Activated CD4-positive, CD25-positive, alpha-beta regulatory T cell treated with anti-CD3 and anti-CD28 coated beads, Interleukin-2, amount 50 U/mL, for 16 hours (primary cell): ENCODE measurements around the gene LLGL2.
"Not testable (repeated sequence)": the region's sequence is repeated elsewhere in the genome, so short reads cannot be mapped to it uniquely, and the experiment has no call there.

Experiments used
- DNase-seq: peaks from one replicate; pipeline ENCODE4 v3.0.0-alpha.2; 2020; ENCODE audit warnings: low read depth, low spot score

Gene LLGL2

GRCh38 chr17:75568412-75569255, 43.1 kb downstream of the LLGL2 start:
- no peak for DNase-seq

- no peak for DNase-seq
Observed at GRCh38 chr17:75570034-75570676, 44.7 kb downstream of the LLGL2 start.

GRCh38 chr17:75570772-75571171, 45.3 kb downstream of the LLGL2 start:
- no peak for DNase-seq

- DNase-seq, result no peak
Observed at GRCh38 chr17:75571197-75571884, 45.8 kb downstream of the LLGL2 start.

GRCh38 chr17:75571885-75572215, 46.4 kb downstream of the LLGL2 start:
- no peak for DNase-seq

- DNase-seq, result no peak
Observed at GRCh38 chr17:75572713-75573539, 47.4 kb downstream of the LLGL2 start.

- DNase-seq, result no peak
Observed at GRCh38 chr17:75573540-75573957, 48.1 kb downstream of the LLGL2 start.

GRCh38 chr17:75573994-75574393, 48.5 kb downstream of the LLGL2 start:
- DNase-seq, result no peak

GRCh38 chr17:75574404-75575036, 49.0 kb downstream of the LLGL2 start:
- DNase-seq, result no peak

- no peak for DNase-seq
Observed at GRCh38 chr17:75575197-75575596, 49.7 kb downstream of the LLGL2 start.

GRCh38 chr17:75575728-75576127, 50.2 kb downstream of the LLGL2 start:
- no peak for DNase-seq

- no peak for DNase-seq
Observed at GRCh38 chr17:75576661-75577060, 51.2 kb downstream of the LLGL2 start.

GRCh38 chr17:75581121-75581725, 55.7 kb downstream of the LLGL2 start:
- not testable (repeated sequence) for DNase-seq

- DNase-seq, result not testable (repeated sequence)
Observed at GRCh38 chr17:75583197-75583596, 57.7 kb downstream of the LLGL2 start.

GRCh38 chr17:75584849-75585175, 59.3 kb downstream of the LLGL2 start:
- no peak for DNase-seq

GRCh38 chr17:75587675-75588595, 62.4 kb downstream of the LLGL2 start, which contains the start of gene MYO15B:
TSS of gene MYO15B (plus strand) at chr17:75587800. CDS start at chr17:75588058, 258 bp downstream.
- peak; percentile 36 for DNase-seq

GRCh38 chr17:75588596-75589011, 63.1 kb downstream of the LLGL2 start:
- no peak for DNase-seq

GRCh38 chr17:75589012-75589918, 63.8 kb downstream of the LLGL2 start:
- peak; percentile 93 for DNase-seq

- DNase-seq, result no peak
Observed at GRCh38 chr17:75589919-75590303, 64.4 kb downstream of the LLGL2 start.
